ENCODE results near the gene MEOX2.

The MEOX2 gene

GRCh38 chr7:15686295-15686956 is at the start of gene MEOX2:
Gene MEOX2 (minus strand): TSS chr7:15686683. CDS start chr7:15686402, 281 bp downstream.
- H3K9ac ChIP-seq (ENCODE audit: low read depth in 1 of 2, low read length in 2 of 2), result no peak within 1 kb of the TSS
- no peak within 1 kb of the TSS for H3K27ac ChIP-seq (ENCODE audit: low read depth, low read length)
- H3K9me3 ChIP-seq (ENCODE audit: control insufficient read depth in 1 of 2, low read length in 2 of 2), result no peaks in the 10 kb centered on the region
- peaks cover 40 to 51% of the 10 kb centered on the region in 2 donors for H3K27me3 ChIP-seq (ENCODE audit: control insufficient read depth in 1 of 2, insufficient read depth in 2 of 2, low read length in 2 of 2)
- H3K4me1 ChIP-seq (ENCODE audit: control insufficient read depth in 1 of 2, insufficient read depth in 2 of 2, low read length in 2 of 2), result peaks cover 18 to 21% of the 10 kb centered on the region in 2 donors
- no peaks in the 10 kb centered on the region for H3K36me3 ChIP-seq (ENCODE audit: control insufficient read depth in 1 of 2, insufficient read depth in 2 of 2, low read length in 2 of 2)
- H3K4me3 ChIP-seq (ENCODE audit: low read depth in 1 of 2, low read length in 2 of 2), result peak within 1 kb of the TSS; percentile 40 to 54

DNA sequence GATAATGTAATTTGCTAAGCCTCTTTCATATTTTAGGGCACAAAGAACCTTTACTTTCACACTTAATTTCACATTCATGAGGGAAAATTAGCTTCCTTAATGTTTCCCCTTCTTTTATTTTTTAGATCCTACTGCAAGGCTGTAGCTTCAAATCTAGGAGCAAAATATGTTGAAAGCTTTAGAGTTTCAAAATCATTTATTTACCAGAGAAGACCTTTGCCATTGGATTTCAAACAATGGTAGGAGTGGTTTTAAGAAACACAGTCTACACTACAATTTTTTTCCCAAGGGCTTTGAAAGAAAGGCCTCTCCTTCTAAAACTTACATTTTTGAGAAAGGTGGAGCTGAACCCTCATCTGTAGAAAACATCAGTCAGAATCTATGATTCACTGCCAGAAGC is 43.3 kb upstream of the MEOX2 start:
- Histone ChIP-seq H3K4me1 (ENCODE audit: control insufficient read depth in 1 of 2, insufficient read depth in 2 of 2, low read length in 2 of 2) (no peaks in the 10 kb centered on the region), H3K4me3 (ENCODE audit: low read depth in 1 of 2, low read length in 2 of 2) (no peak overlapping the region), H3K36me3 (ENCODE audit: control insufficient read depth in 1 of 2, insufficient read depth in 2 of 2, low read length in 2 of 2) (no peaks in the 10 kb centered on the region), H3K9ac (ENCODE audit: low read depth in 1 of 2, low read length in 2 of 2) (no peak overlapping the region), H3K9me3 (ENCODE audit: control insufficient read depth in 1 of 2, low read length in 2 of 2) (no peaks in the 10 kb centered on the region), H3K27ac (ENCODE audit: low read depth, low read length) (no peak overlapping the region), H3K27me3 (ENCODE audit: control insufficient read depth in 1 of 2, insufficient read depth in 2 of 2, low read length in 2 of 2) (no peaks in the 10 kb centered on the region)

DNA sequence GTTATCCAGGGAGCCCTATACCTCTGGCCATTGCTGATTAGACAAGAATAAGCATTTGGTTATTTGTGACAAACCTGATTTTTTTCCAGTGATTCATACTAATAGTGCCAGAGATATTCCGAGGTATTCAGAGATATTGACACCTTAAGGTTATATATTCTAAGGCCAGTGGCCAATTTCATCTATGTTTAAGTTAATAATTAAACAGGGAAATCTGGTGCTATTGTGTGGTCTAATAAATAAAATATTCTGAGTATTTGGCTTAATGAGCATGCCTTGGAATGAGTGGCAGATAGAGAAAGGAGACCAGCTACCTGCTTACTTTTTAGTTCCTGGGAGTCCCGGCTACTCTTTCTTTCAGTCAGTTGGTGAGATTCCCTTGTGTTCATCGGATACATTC is 38.6 kb upstream of the MEOX2 start:
- no peaks in the 10 kb centered on the region for H3K4me1 ChIP-seq (ENCODE audit: control insufficient read depth in 1 of 2, insufficient read depth in 2 of 2, low read length in 2 of 2)
- H3K4me3 ChIP-seq (ENCODE audit: low read depth in 1 of 2, low read length in 2 of 2), result no peak overlapping the region
- H3K27me3 ChIP-seq (ENCODE audit: control insufficient read depth in 1 of 2, insufficient read depth in 2 of 2, low read length in 2 of 2), result no peaks in the 10 kb centered on the region
- H3K27ac ChIP-seq (ENCODE audit: low read depth, low read length), result no peak overlapping the region
- H3K36me3 ChIP-seq (ENCODE audit: control insufficient read depth in 1 of 2, insufficient read depth in 2 of 2, low read length in 2 of 2), result no peaks in the 10 kb centered on the region
- no peaks in the 10 kb centered on the region for H3K9me3 ChIP-seq (ENCODE audit: control insufficient read depth in 1 of 2, low read length in 2 of 2)
- no peak overlapping the region for H3K9ac ChIP-seq (ENCODE audit: low read depth in 1 of 2, low read length in 2 of 2)

DNA sequence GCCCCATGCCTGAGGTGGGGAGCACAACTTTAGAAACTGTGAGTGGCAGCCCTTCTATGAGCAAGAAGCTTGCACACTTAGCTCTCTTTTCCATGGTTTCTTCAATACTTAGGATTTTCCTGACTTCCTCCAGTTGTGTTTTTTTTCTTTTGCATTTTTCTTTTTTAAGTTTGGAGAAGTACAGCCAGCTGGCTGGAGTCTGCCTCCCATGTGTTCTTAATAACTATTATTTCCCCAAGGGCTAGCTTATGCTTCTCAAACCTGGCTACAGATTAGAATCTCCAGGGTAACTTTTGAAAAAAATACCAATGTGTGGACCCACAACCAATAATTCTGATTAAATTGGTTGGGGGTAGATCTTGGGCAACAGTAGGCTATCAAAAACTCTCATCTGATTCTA is 37.4 kb upstream of the MEOX2 start:
- Histone ChIP-seq H3K9me3 (ENCODE audit: control insufficient read depth in 1 of 2, low read length in 2 of 2) (no peaks in the 10 kb centered on the region), H3K27ac (ENCODE audit: low read depth, low read length) (no peak overlapping the region), H3K36me3 (ENCODE audit: control insufficient read depth in 1 of 2, insufficient read depth in 2 of 2, low read length in 2 of 2) (no peaks in the 10 kb centered on the region)

GRCh38 chr7:15720849-15721471 is 34.5 kb upstream of the MEOX2 start:
- Histone ChIP-seq H3K4me3 (ENCODE audit: low read depth in 1 of 2, low read length in 2 of 2) (no peak overlapping the region), H3K36me3 (ENCODE audit: control insufficient read depth in 1 of 2, insufficient read depth in 2 of 2, low read length in 2 of 2) (no peaks in the 10 kb centered on the region), H3K27ac (ENCODE audit: low read depth, low read length) (no peak overlapping the region), H3K4me1 (ENCODE audit: control insufficient read depth in 1 of 2, insufficient read depth in 2 of 2, low read length in 2 of 2) (no peaks in the 10 kb centered on the region), H3K9ac (ENCODE audit: low read depth in 1 of 2, low read length in 2 of 2) (no peak overlapping the region), H3K27me3 (ENCODE audit: control insufficient read depth in 1 of 2, insufficient read depth in 2 of 2, low read length in 2 of 2) (no peaks in the 10 kb centered on the region), H3K9me3 (ENCODE audit: control insufficient read depth in 1 of 2, low read length in 2 of 2) (no peaks in the 10 kb centered on the region)

More for the DNA sequence above, 37.4 kb upstream of the MEOX2 start:
- Histone ChIP-seq H3K9ac (ENCODE audit: low read depth in 1 of 2, low read length in 2 of 2) (no peak overlapping the region), H3K27me3 (ENCODE audit: control insufficient read depth in 1 of 2, insufficient read depth in 2 of 2, low read length in 2 of 2) (no peaks in the 10 kb centered on the region), H3K4me1 (ENCODE audit: control insufficient read depth in 1 of 2, insufficient read depth in 2 of 2, low read length in 2 of 2) (no peaks in the 10 kb centered on the region), H3K4me3 (ENCODE audit: low read depth in 1 of 2, low read length in 2 of 2) (no peak overlapping the region)

- no peak overlapping the region for H3K4me3 ChIP-seq (ENCODE audit: low read depth in 1 of 2, low read length in 2 of 2)
- no peaks in the 10 kb centered on the region for H3K4me1 ChIP-seq (ENCODE audit: control insufficient read depth in 1 of 2, insufficient read depth in 2 of 2, low read length in 2 of 2)
- H3K9ac ChIP-seq (ENCODE audit: low read depth in 1 of 2, low read length in 2 of 2), result no peak overlapping the region
- H3K27me3 ChIP-seq (ENCODE audit: control insufficient read depth in 1 of 2, insufficient read depth in 2 of 2, low read length in 2 of 2), result no peaks in the 10 kb centered on the region
- no peak overlapping the region for H3K27ac ChIP-seq (ENCODE audit: low read depth, low read length)
- H3K9me3 ChIP-seq (ENCODE audit: control insufficient read depth in 1 of 2, low read length in 2 of 2), result no peaks in the 10 kb centered on the region
- no peaks in the 10 kb centered on the region for H3K36me3 ChIP-seq (ENCODE audit: control insufficient read depth in 1 of 2, insufficient read depth in 2 of 2, low read length in 2 of 2)
Measured at GRCh38 chr7:15719311-15719710, 32.8 kb upstream of the MEOX2 start.

- Histone ChIP-seq H3K4me3 (ENCODE audit: low read depth in 1 of 2, low read length in 2 of 2) (no peak overlapping the region), H3K36me3 (ENCODE audit: control insufficient read depth in 1 of 2, insufficient read depth in 2 of 2, low read length in 2 of 2) (no peaks in the 10 kb centered on the region)
Measured at GRCh38 chr7:15715435-15715834, 29.0 kb upstream of the MEOX2 start.

DNA sequence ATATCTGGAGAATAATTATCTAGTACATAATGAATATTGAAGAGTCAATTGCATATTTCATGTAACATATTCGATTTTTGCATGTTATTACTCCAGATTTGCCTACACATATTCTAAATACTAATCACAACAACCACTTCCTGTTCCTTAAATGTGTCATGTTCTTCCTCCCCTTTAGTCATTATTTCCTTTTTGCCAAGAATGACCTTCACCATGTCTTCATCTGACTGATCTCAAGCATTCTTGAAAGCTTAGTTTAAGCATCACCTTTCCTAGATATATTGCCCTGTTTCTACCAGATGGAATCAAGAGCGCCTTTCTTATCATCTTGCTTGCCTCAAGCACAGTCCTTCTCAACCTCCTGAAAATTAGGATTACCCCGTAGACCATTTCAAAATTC is 23.5 kb upstream of the MEOX2 start:
- H3K27ac ChIP-seq (ENCODE audit: low read depth, low read length), result no peak overlapping the region
- no peaks in the 10 kb centered on the region for H3K27me3 ChIP-seq (ENCODE audit: control insufficient read depth in 1 of 2, insufficient read depth in 2 of 2, low read length in 2 of 2)
- no peaks in the 10 kb centered on the region for H3K9me3 ChIP-seq (ENCODE audit: control insufficient read depth in 1 of 2, low read length in 2 of 2)
- H3K4me3 ChIP-seq (ENCODE audit: low read depth in 1 of 2, low read length in 2 of 2), result no peak overlapping the region
- no peak overlapping the region for H3K9ac ChIP-seq (ENCODE audit: low read depth in 1 of 2, low read length in 2 of 2)
- H3K36me3 ChIP-seq (ENCODE audit: control insufficient read depth in 1 of 2, insufficient read depth in 2 of 2, low read length in 2 of 2), result no peaks in the 10 kb centered on the region
- H3K4me1 ChIP-seq (ENCODE audit: control insufficient read depth in 1 of 2, insufficient read depth in 2 of 2, low read length in 2 of 2), result no peaks in the 10 kb centered on the region

More at GRCh38 chr7:15715435-15715834, 29.0 kb upstream of the MEOX2 start:
- Histone ChIP-seq H3K27ac (ENCODE audit: low read depth, low read length) (no peak overlapping the region), H3K27me3 (ENCODE audit: control insufficient read depth in 1 of 2, insufficient read depth in 2 of 2, low read length in 2 of 2) (no peaks in the 10 kb centered on the region), H3K9ac (ENCODE audit: low read depth in 1 of 2, low read length in 2 of 2) (no peak overlapping the region), H3K4me1 (ENCODE audit: control insufficient read depth in 1 of 2, insufficient read depth in 2 of 2, low read length in 2 of 2) (no peaks in the 10 kb centered on the region), H3K9me3 (ENCODE audit: control insufficient read depth in 1 of 2, low read length in 2 of 2) (no peaks in the 10 kb centered on the region)

- Histone ChIP-seq H3K9me3 (ENCODE audit: control insufficient read depth in 1 of 2, low read length in 2 of 2) (no peaks in the 10 kb centered on the region), H3K36me3 (ENCODE audit: control insufficient read depth in 1 of 2, insufficient read depth in 2 of 2, low read length in 2 of 2) (no peaks in the 10 kb centered on the region), H3K27me3 (ENCODE audit: control insufficient read depth in 1 of 2, insufficient read depth in 2 of 2, low read length in 2 of 2) (no peaks in the 10 kb centered on the region), H3K4me1 (ENCODE audit: control insufficient read depth in 1 of 2, insufficient read depth in 2 of 2, low read length in 2 of 2) (no peaks in the 10 kb centered on the region), H3K27ac (ENCODE audit: low read depth, low read length) (no peak overlapping the region), H3K9ac (ENCODE audit: low read depth in 1 of 2, low read length in 2 of 2) (no peak overlapping the region), H3K4me3 (ENCODE audit: low read depth in 1 of 2, low read length in 2 of 2) (no peak overlapping the region)
Measured at GRCh38 chr7:15707570-15707969, 21.1 kb upstream of the MEOX2 start.

DNA sequence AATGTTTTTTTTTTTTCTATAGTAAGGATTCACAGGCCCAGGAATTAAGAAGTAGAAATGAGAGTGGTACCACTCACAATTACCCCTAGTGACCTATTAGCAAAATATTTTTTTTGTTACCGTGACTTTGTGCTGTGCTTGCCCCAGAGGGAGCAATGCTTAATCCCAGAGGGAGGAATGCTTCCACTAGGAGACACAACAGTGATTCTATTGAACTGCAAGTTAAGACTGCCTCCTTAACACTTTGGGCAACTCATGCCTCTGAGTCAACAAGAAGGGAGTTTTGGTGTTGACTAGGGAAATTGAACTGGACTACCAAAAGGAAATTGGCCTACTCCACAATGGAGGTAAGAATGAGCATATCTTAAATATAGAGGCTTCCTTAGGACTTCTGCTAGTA is 17.2 kb upstream of the MEOX2 start:
- H3K9me3 ChIP-seq (ENCODE audit: control insufficient read depth in 1 of 2, low read length in 2 of 2), result no peaks in the 10 kb centered on the region
- no peaks in the 10 kb centered on the region for H3K36me3 ChIP-seq (ENCODE audit: control insufficient read depth in 1 of 2, insufficient read depth in 2 of 2, low read length in 2 of 2)
- no peaks in the 10 kb centered on the region for H3K27me3 ChIP-seq (ENCODE audit: control insufficient read depth in 1 of 2, insufficient read depth in 2 of 2, low read length in 2 of 2)
- no peak overlapping the region for H3K9ac ChIP-seq (ENCODE audit: low read depth in 1 of 2, low read length in 2 of 2)
- no peak overlapping the region for H3K27ac ChIP-seq (ENCODE audit: low read depth, low read length)
- no peaks in the 10 kb centered on the region for H3K4me1 ChIP-seq (ENCODE audit: control insufficient read depth in 1 of 2, insufficient read depth in 2 of 2, low read length in 2 of 2)
- no peak overlapping the region for H3K4me3 ChIP-seq (ENCODE audit: low read depth in 1 of 2, low read length in 2 of 2)
